H1 (cell line): ENCODE results near the gene MCOLN3. TPM values are rescaled to one million over a fixed set of nuclear protein-coding genes. Genes with fewer than 3 reads are reported as not detected.

Experiments
- CTCF ChIA-PET: fragments of 300-600 bp; sonication (Branson Sonifier 250); formaldehyde crosslinking; loops from one replicate; lab custom pipeline; 2021; ENCODE audit not compliant: partially characterized antibody; lab: Charles Lee
- POLR2A ChIA-PET: fragments of 300-600 bp; sonication (Branson Sonifier 250); formaldehyde crosslinking; loops from one replicate; lab custom pipeline; 2021; ENCODE audit warnings: inconsistent platforms; ENCODE audit not compliant: partially characterized antibody; lab: Charles Lee
- DNase-seq, 2 experiments: peaks; one replicate each; pipeline versions ENCODE4 v3.0.0 to v3.0.0-alpha.2; 2010 to 2022; ENCODE audit warnings: low spot score in 2 of 2, low read depth in 1 of 2, mixed read lengths in 1 of 2
- FAIRE-seq: peaks from 2 replicates; lab custom pipeline; 2011; peaks lifted over from hg19 to GRCh38; lab: Jason Lieb, UNC
- H2AFZ ChIP-seq: 2 replicates; pipeline ENCODE4 v1.8.1; 2012; ENCODE audit warnings: low read length, inconsistent platforms
- H2AK5ac ChIP-seq: 2 replicates; pipeline ENCODE4 v1.6.1; 2013; ENCODE audit warnings: low read depth, low read length
- H2BK120ac ChIP-seq: replicated peaks from 2 replicates; pipeline ENCODE3; 2013; ENCODE audit warnings: low read depth, low read length, inconsistent platforms
- H2BK12ac ChIP-seq: 2 replicates; pipeline ENCODE4 v1.6.1; 2013; ENCODE audit warnings: low read depth, low read length
- H2BK15ac ChIP-seq: 2 replicates; pipeline ENCODE4 v1.6.1; 2013; ENCODE audit warnings: low read length
- H2BK20ac ChIP-seq: 2 replicates; pipeline ENCODE4 v1.6.1; 2013; ENCODE audit warnings: low read length
- H2BK5ac ChIP-seq: 2 replicates; pipeline ENCODE4 v1.6.1; 2013; ENCODE audit warnings: low read depth, low read length
- H3K14ac ChIP-seq: 2 replicates; pipeline ENCODE4 v1.6.1; 2013; ENCODE audit warnings: inconsistent platforms; ENCODE audit not compliant: insufficient read length
- H3K18ac ChIP-seq: 2 replicates; pipeline ENCODE4 v1.6.1; 2013; ENCODE audit warnings: low read length; ENCODE audit errors: extremely low read depth
- H3K23ac ChIP-seq: 2 replicates; pipeline ENCODE4 v1.6.1; 2013; ENCODE audit warnings: inconsistent platforms; ENCODE audit not compliant: insufficient read length
- H3K23me2 ChIP-seq: 2 replicates; pipeline ENCODE4 v1.6.1; 2013; ENCODE audit warnings: low read depth, low read length
- H3K27ac ChIP-seq: 2 replicates; pipeline ENCODE4 v1.6.1; 2011; ENCODE audit warnings: low read depth, low read length, inconsistent platforms
- H3K27me3 ChIP-seq, 4 experiments: replicated peaks in 1 of 4; 1 replicate in 1 of 4; 2 replicates in 3 of 4; pipeline versions ENCODE4 v1.6.1 to v1.8.1; 2011 to 2013; ENCODE audit warnings: low read length in 3 of 4, mild to moderate bottlenecking in 3 of 4, inconsistent platforms in 2 of 4, mixed read lengths in 2 of 4, moderate library complexity in 1 of 4; ENCODE audit not compliant: control insufficient read depth in 3 of 4, insufficient read depth in 3 of 4; ENCODE audit errors: extremely low read depth in 1 of 4
- H3K36me3 ChIP-seq, 4 experiments: 2 replicates each; pipeline versions ENCODE4 v1.6.1 to v1.8.1; 2011 to 2013; ENCODE audit warnings: mild to moderate bottlenecking in 4 of 4, low read length in 3 of 4, moderate library complexity in 2 of 4, control low read depth in 1 of 4, inconsistent platforms in 1 of 4; ENCODE audit not compliant: insufficient read depth in 4 of 4, control insufficient read depth in 2 of 4
- H3K4ac ChIP-seq: replicated peaks from 2 replicates; pipeline ENCODE3; 2013; ENCODE audit warnings: low read length, low read depth, mixed read lengths, inconsistent platforms; ENCODE audit not compliant: insufficient read length
- H3K4me1 ChIP-seq, 4 experiments: replicated peaks in 1 of 4; 1 replicate in 1 of 4; 2 replicates in 3 of 4; pipeline versions ENCODE4 v1.6.1 to v1.8.1; 2011 to 2013; ENCODE audit warnings: low read length in 3 of 4, inconsistent platforms in 2 of 4, mixed read lengths in 1 of 4; ENCODE audit not compliant: insufficient read depth in 4 of 4, control insufficient read depth in 3 of 4
- H3K4me2 ChIP-seq, 2 experiments: 2 replicates each; pipeline versions ENCODE4 v1.6.1 to v1.8.1; 2011 to 2013; ENCODE audit warnings: low read depth in 2 of 2, low read length in 2 of 2, control low read depth in 1 of 2, inconsistent platforms in 1 of 2, mild to moderate bottlenecking in 1 of 2; ENCODE audit not compliant: insufficient read depth in 1 of 2
- H3K4me3 ChIP-seq, 4 experiments: fragments of 200-600, 300-600 bp in 1 of 4; sonication (generic), shearing (Covaris generic), sonication (Bioruptor Twin) in 1 of 4; 2 replicates each; pipeline versions ENCODE4 v1.5.1 to v1.8.1; 2011 to 2016; ENCODE audit warnings: low read length in 4 of 4, low read depth in 3 of 4, control low read depth in 2 of 4, inconsistent platforms in 2 of 4, mild to moderate bottlenecking in 2 of 4, mixed read lengths in 1 of 4, moderate library complexity in 1 of 4; ENCODE audit not compliant: insufficient read depth in 2 of 4; ENCODE audit errors: extremely low read depth in 1 of 4
- H3K56ac ChIP-seq: replicated peaks from 2 replicates; pipeline ENCODE3; 2013; ENCODE audit warnings: low read depth, mild to moderate bottlenecking, mixed read lengths, low read length, inconsistent platforms; ENCODE audit not compliant: insufficient read length
- H3K79me1 ChIP-seq: 2 replicates; pipeline ENCODE4 v1.6.1; 2013; ENCODE audit warnings: low read depth, low read length, control low read depth
- H3K79me2 ChIP-seq, 2 experiments: 2 replicates each; pipeline versions ENCODE4 v1.6.1 to v1.8.1; 2012 to 2013; ENCODE audit warnings: low read length in 2 of 2, mild to moderate bottlenecking in 2 of 2, inconsistent platforms in 1 of 2; ENCODE audit not compliant: insufficient read depth in 2 of 2, control insufficient read depth in 1 of 2
- H3K9ac ChIP-seq, 4 experiments: replicated peaks in 1 of 4; 1 replicate in 1 of 4; 2 replicates in 3 of 4; pipeline versions ENCODE4 v1.6.1 to v1.8.1; 2011 to 2013; ENCODE audit warnings: low read depth in 3 of 4, low read length in 3 of 4, control low read depth in 2 of 4, mild to moderate bottlenecking in 2 of 4, moderate library complexity in 2 of 4, inconsistent platforms in 1 of 4; ENCODE audit errors: extremely low read depth in 1 of 4
- H3K9me3 ChIP-seq, 2 experiments: 2 replicates each; pipeline versions ENCODE4 v1.6.1 to v1.8.1; 2012 to 2013; ENCODE audit warnings: mild to moderate bottlenecking in 2 of 2, moderate library complexity in 2 of 2, control low read depth in 1 of 2, inconsistent platforms in 1 of 2, low read depth in 1 of 2, low read length in 1 of 2, mixed read lengths in 1 of 2; ENCODE audit not compliant: insufficient read depth in 2 of 2
- H4K20me1 ChIP-seq, 2 experiments: replicated peaks in 1 of 2; 2 replicates each; pipeline versions ENCODE3 to v1.8.1; 2011 to 2013; ENCODE audit warnings: inconsistent platforms in 2 of 2, low read length in 2 of 2, mild to moderate bottlenecking in 1 of 2; ENCODE audit not compliant: insufficient read depth in 2 of 2, control insufficient read depth in 1 of 2
- H4K5ac ChIP-seq: 2 replicates; pipeline ENCODE4 v1.6.1; 2013; ENCODE audit warnings: low read length, low read depth, mixed read lengths, inconsistent platforms; ENCODE audit not compliant: insufficient read length
- H4K8ac ChIP-seq: 2 replicates; pipeline ENCODE4 v1.8.0; 2013; ENCODE audit warnings: mild to moderate bottlenecking, moderate library complexity, low read length, inconsistent platforms; ENCODE audit not compliant: insufficient read depth; ENCODE audit errors: extremely low read depth
- H4K91ac ChIP-seq: replicated peaks from 2 replicates; pipeline ENCODE3; 2013; ENCODE audit warnings: low read length, mixed read lengths, inconsistent platforms; ENCODE audit not compliant: insufficient read length
- ATF2 ChIP-seq: IDR thresholded peaks from 2 replicates; pipeline ENCODE4 v1.6.1; 2012; ENCODE audit warnings: low read length, inconsistent platforms
- ATF3 ChIP-seq: IDR thresholded peaks from 2 replicates; pipeline ENCODE4 v1.6.1; 2011; ENCODE audit warnings: low read depth, mild to moderate bottlenecking, low read length; ENCODE audit not compliant: insufficient read depth
- BRCA1 ChIP-seq: IDR thresholded peaks from 2 replicates; pipeline ENCODE4 v1.6.1; 2012; ENCODE audit warnings: low read depth, low read length, improper control_type of control experiment
- CHD1 ChIP-seq: IDR thresholded peaks from 2 replicates; pipeline ENCODE4 v1.6.1; 2012; ENCODE audit warnings: low read depth, low read length, improper control_type of control experiment
- FOSL1 ChIP-seq: IDR thresholded peaks from 2 replicates; pipeline ENCODE4 v1.6.1; 2011; ENCODE audit warnings: mild to moderate bottlenecking, low read depth, low read length, moderate library complexity; ENCODE audit not compliant: insufficient read depth
- JUN ChIP-seq: IDR thresholded peaks from 2 replicates; pipeline ENCODE4 v1.6.1; 2011; ENCODE audit warnings: low read depth, mild to moderate bottlenecking, improper control_type of control experiment, low read length
- KDM5A ChIP-seq: fragments of 200-600 bp; IDR thresholded peaks from 2 replicates; pipeline ENCODE4 v1.7.1; 2012; ENCODE audit warnings: mild to moderate bottlenecking, low read length, inconsistent platforms, mixed read lengths
- SIN3A ChIP-seq, 2 experiments: IDR thresholded peaks in 1 of 2; conservative IDR thresholded peaks in 1 of 2; 2 replicates each; pipeline ENCODE4 v1.6.1; 2011 to 2012; ENCODE audit warnings: low read length in 2 of 2, improper control_type of control experiment in 1 of 2, low read depth in 1 of 2, mild to moderate bottlenecking in 1 of 2
- SP2 ChIP-seq: IDR thresholded peaks from 2 replicates; pipeline ENCODE4 v1.6.1; 2012; ENCODE audit warnings: mild to moderate bottlenecking, low read length, inconsistent platforms
- WGBS, 2 experiments: shearing (Covaris generic) in 1 of 2; methylation state at CpG; one replicate each; pipeline versions ENCODE4 v1.1.6 to v1.1.7; 2013 to 2015; ENCODE audit warnings: low lambda C conversion rate in 2 of 2, mixed read lengths in 2 of 2, inconsistent platforms in 1 of 2, low coverage in 1 of 2, missing lambda C conversion rate in 1 of 2; ENCODE audit not compliant: insufficient replicate concordance in 2 of 2, insufficient coverage in 1 of 2, insufficient read length in 1 of 2; ENCODE audit errors: extremely low coverage in 1 of 2, missing lambda C conversion rate in 1 of 2; 5-methylcytosine and 5-hydroxymethylcytosine counted together
- polyA plus RNA-seq, 7 experiments: library from polyadenylated mRNA; depleted of rRNA in 3 of 7; stranded (reverse) in 5 of 7; unstranded in 2 of 7; fragments of >200 nt in 5 of 7; fragments of 200-250 nt in 2 of 7; gene quantifications; 1 replicate in 5 of 7; 2 replicates in 1 of 7; 4 replicates in 1 of 7; pipeline versions ENCODE4 v1.2.1 to v1.2.3, GENCODE V29; 2011 to 2013; ENCODE audit warnings: missing spikeins in 2 of 7, mixed read lengths in 2 of 7
- total RNA-seq: library from RNA; stranded (reverse); fragmentation: NEBNext Ultra II Directional; extraction: Animal tissue kit (Norgen Biotek cat#: 25700); gene quantifications from 2 replicates; pipeline ENCODE4 v1.2.1, GENCODE V29; 2021

MCOLN3 gene
- total and polyA plus RNA-seq, 2 of the 8 experiments (the other 6 are each of a cell fraction or from before 2014, with no cell fraction given) = 3.8 to 4.9 TPM

- no peak overlapping the region for H3K23ac ChIP-seq
- no peak overlapping the region for H2AFZ ChIP-seq
- no peak for FAIRE-seq
- TF ChIP-seq BRCA1 (no peak), CHD1 (no peak), KDM5A (no peak), SIN3A (conservative IDR thresholded peaks at IDR 0.05 in 1 of 2, IDR thresholded peaks at IDR 0.05 in 1 of 2; ENCODE audit: low read depth in 1 of 2, low read length in 2 of 2) (no peak), FOSL1 (no peak), SP2 (no peak), JUN (no peak), ATF2 (no peak), ATF3 (no peak)
Measured at GRCh38 chr1:85090225-85090624, 41.9 kb upstream of the MCOLN3 start.

More at GRCh38 chr1:85090225-85090624, 41.9 kb upstream of the MCOLN3 start:
- Histone ChIP-seq H2BK20ac (no peak overlapping the region), H3K36me3 (no peaks in the 10 kb centered on the region), H4K5ac (no peak overlapping the region), H3K56ac (no peak overlapping the region), H4K20me1 (no peaks in the 10 kb centered on the region), H2BK15ac (no peak overlapping the region), H3K9me3 (no peaks in the 10 kb centered on the region), H2BK120ac (no peak overlapping the region), H3K23me2 (no peaks in the 10 kb centered on the region), H3K79me1 (no peaks in the 10 kb centered on the region), H4K91ac (no peak overlapping the region), H4K8ac (no peak overlapping the region), H3K4ac (no peak overlapping the region), H3K27me3 (no peaks in the 10 kb centered on the region), H3K4me1 (no peaks in the 10 kb centered on the region; a peak in 2 of 7 replicates), H3K18ac (no peak overlapping the region), H2BK5ac (no peak overlapping the region), H2BK12ac (no peak overlapping the region), H3K79me2 (no peaks in the 10 kb centered on the region), H3K9ac (no peak overlapping the region), H3K4me3 (no peak overlapping the region), H3K4me2 (no peak overlapping the region), H3K14ac (no peak overlapping the region), H3K27ac (no peak overlapping the region), H2AK5ac (no peak overlapping the region)
- POLR2A ChIA-PET = no interaction called here
- CTCF ChIA-PET = interaction anchor here (0.9 kb wide), 1 partner anchor 165 kb away, joined by 3 read pairs; no protein-coding TSS in a partner anchor
- no peak for DNase-seq
- 94 to 100% methylated on average over 1 of the region's 1 CpG for WGBS, 2 experiments
